WTC11 (cell line): ENCODE data around the gene BORCS5. TPM values are rescaled to one million over a fixed set of nuclear protein-coding genes. Genes with fewer than 3 reads are reported as not detected.
"Not testable (repeated sequence)": the region's sequence is repeated elsewhere in the genome, so short reads cannot be mapped to it uniquely, and the experiment has no call there.

Source experiments
- ATAC-seq: fragments of 200-7000 bp; cut with Tn5 transposase; 2 replicates; pipeline ENCODE4 v1.10.0; 2021; ENCODE audit warnings: mild to moderate bottlenecking, moderate library complexity
- CTCF ChIA-PET: fragments of 300-600 bp; sonication (Branson Sonifier 250); formaldehyde crosslinking; loops from one replicate; lab custom pipeline; 2021; ENCODE audit warnings: antibody characterized with exemption; lab: Charles Lee
- POLR2A ChIA-PET: fragments of 350-600 bp; sonication (Branson Sonifier 250); formaldehyde crosslinking; loops from one replicate; lab custom pipeline; 2021; ENCODE audit warnings: antibody characterized with exemption; lab: Charles Lee
- DNase-seq: peaks from one replicate; pipeline ENCODE4 v3.0.0; 2021; ENCODE audit warnings: low spot score
- H3K27ac Mint-ChIP-seq: 2 replicates; pipeline ENCODE4 v1.8.0; 2021; ENCODE audit warnings: mixed read lengths
- H3K27me3 Mint-ChIP-seq: 2 replicates; pipeline ENCODE4 v1.8.0; 2021; ENCODE audit warnings: low read depth, mild to moderate bottlenecking, moderate library complexity, mixed read lengths
- H3K36me3 Mint-ChIP-seq: 2 replicates; pipeline ENCODE4 v1.8.0; 2021; ENCODE audit warnings: mixed read lengths
- H3K4me1 Mint-ChIP-seq: 2 replicates; pipeline ENCODE4 v1.8.0; 2022; ENCODE audit warnings: mixed read lengths
- H3K4me3 Mint-ChIP-seq: 2 replicates; pipeline ENCODE4 v1.8.0; 2021; ENCODE audit warnings: mild to moderate bottlenecking, moderate library complexity, mixed read lengths
- H3K9me3 Mint-ChIP-seq: 2 replicates; pipeline ENCODE4 v1.8.0; 2021; ENCODE audit warnings: mixed read lengths
- FOXJ3 ChIP-seq: sonication (generic); formaldehyde crosslinking; IDR thresholded peaks from 2 replicates; pipeline ENCODE4 v1.9.0; 2021; ENCODE audit warnings: missing genetic modification reagents, mild to moderate bottlenecking, borderline replicate concordance
- GABPB1 ChIP-seq: sonication (generic); formaldehyde crosslinking; IDR thresholded peaks from 2 replicates; pipeline ENCODE4 v1.8.1; 2023; ENCODE audit warnings: mild to moderate bottlenecking, missing genetic modification reagents
- NR2C2 ChIP-seq: sonication (generic); formaldehyde crosslinking; IDR thresholded peaks from 2 replicates; pipeline ENCODE4 v1.8.0; 2022; ENCODE audit warnings: mild to moderate bottlenecking, missing genetic modification reagents
- SP1 ChIP-seq: sonication (generic); formaldehyde crosslinking; conservative IDR thresholded peaks from 2 replicates; pipeline ENCODE4 v1.8.1; 2022; ENCODE audit warnings: missing genetic modification reagents
- ZBTB43 ChIP-seq: sonication (generic); formaldehyde crosslinking; IDR thresholded peaks from 2 replicates; pipeline ENCODE4 v1.8.1; 2023; ENCODE audit warnings: mild to moderate bottlenecking, missing genetic modification reagents
- ZNF416 ChIP-seq: fragments of 250-450 bp; sonication (Bioruptor Pico); IDR thresholded peaks from 2 replicates; pipeline ENCODE4 v1.9.0; 2021; ENCODE audit warnings: mild to moderate bottlenecking, inconsistent platforms
- total RNA-seq: library from RNA; stranded (reverse); gene quantifications from 3 replicates; pipeline ENCODE4 v1.2.3, GENCODE V29; 2021
- TF ChIP-seq, protein P1 (sequence below): sonication (generic); formaldehyde crosslinking; IDR thresholded peaks from 2 replicates; pipeline ENCODE4 v1.8.0; 2022; ENCODE audit warnings: missing genetic modification reagents
- TF ChIP-seq, protein P2 (sequence below): sonication (generic); formaldehyde crosslinking; IDR thresholded peaks from 2 replicates; pipeline ENCODE4 v1.8.1; 2022; ENCODE audit warnings: low read depth, mild to moderate bottlenecking, moderate library complexity, missing genetic modification reagents, borderline replicate concordance
- TF ChIP-seq, protein P3 (sequence below): sonication (generic); formaldehyde crosslinking; IDR thresholded peaks from 2 replicates; pipeline ENCODE4 v1.8.1; 2023; ENCODE audit warnings: mild to moderate bottlenecking, missing genetic modification reagents, moderate library complexity
- TF ChIP-seq, protein P4 (sequence below): sonication (generic); formaldehyde crosslinking; IDR thresholded peaks from 2 replicates; pipeline ENCODE4 v1.8.0; 2023; ENCODE audit warnings: missing genetic modification reagents
- TF ChIP-seq, protein P5 (sequence below): sonication (generic); formaldehyde crosslinking; conservative IDR thresholded peaks from 2 replicates; pipeline ENCODE4 v1.8.1; 2022; ENCODE audit warnings: mild to moderate bottlenecking, missing genetic modification reagents
- TF ChIP-seq, protein P6 (sequence below): sonication (generic); formaldehyde crosslinking; IDR thresholded peaks from 2 replicates; pipeline ENCODE4 v1.8.0; 2023; ENCODE audit warnings: mild to moderate bottlenecking, missing genetic modification reagents

Gene BORCS5
- total RNA-seq, 1 experiment from 2014 or later, result 16.4 TPM

DNA sequence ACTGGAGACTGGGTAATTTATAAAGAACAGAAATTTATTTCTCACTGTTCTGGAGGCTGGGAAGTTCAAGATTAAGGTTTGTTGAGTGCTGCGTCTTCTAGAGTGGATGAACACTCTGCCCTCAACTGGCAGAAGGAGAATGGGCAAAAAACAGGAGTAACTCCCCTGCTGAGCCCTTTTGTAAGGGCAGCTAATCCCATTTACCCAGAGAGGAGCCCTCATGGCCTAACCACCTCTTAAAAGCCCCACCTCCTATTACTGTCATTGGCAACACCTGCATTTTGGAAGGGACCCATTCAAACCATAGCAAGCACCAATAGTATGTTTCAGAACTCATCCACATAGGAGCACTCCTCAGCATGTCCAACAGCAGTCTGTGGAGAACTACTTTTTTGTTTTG is 47.4 kb downstream of the BORCS5 start (continued):
- TF ChIP-seq, protein P1, sequence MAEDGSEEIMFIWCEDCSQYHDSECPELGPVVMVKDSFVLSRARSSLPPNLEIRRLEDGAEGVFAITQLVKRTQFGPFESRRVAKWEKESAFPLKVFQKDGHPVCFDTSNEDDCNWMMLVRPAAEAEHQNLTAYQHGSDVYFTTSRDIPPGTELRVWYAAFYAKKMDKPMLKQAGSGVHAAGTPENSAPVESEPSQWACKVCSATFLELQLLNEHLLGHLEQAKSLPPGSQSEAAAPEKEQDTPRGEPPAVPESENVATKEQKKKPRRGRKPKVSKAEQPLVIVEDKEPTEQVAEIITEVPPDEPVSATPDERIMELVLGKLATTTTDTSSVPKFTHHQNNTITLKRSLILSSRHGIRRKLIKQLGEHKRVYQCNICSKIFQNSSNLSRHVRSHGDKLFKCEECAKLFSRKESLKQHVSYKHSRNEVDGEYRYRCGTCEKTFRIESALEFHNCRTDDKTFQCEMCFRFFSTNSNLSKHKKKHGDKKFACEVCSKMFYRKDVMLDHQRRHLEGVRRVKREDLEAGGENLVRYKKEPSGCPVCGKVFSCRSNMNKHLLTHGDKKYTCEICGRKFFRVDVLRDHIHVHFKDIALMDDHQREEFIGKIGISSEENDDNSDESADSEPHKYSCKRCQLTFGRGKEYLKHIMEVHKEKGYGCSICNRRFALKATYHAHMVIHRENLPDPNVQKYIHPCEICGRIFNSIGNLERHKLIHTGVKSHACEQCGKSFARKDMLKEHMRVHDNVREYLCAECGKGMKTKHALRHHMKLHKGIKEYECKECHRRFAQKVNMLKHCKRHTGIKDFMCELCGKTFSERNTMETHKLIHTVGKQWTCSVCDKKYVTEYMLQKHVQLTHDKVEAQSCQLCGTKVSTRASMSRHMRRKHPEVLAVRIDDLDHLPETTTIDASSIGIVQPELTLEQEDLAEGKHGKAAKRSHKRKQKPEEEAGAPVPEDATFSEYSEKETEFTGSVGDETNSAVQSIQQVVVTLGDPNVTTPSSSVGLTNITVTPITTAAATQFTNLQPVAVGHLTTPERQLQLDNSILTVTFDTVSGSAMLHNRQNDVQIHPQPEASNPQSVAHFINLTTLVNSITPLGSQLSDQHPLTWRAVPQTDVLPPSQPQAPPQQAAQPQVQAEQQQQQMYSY (CRISPR knock-in tag), result no peak

GRCh38 chr12:12405882-12406281 is 49.0 kb downstream of the BORCS5 start:
- POLR2A ChIA-PET, result no interaction called here
- Mint-ChIP-seq H3K27me3 (no peaks in the 10 kb centered on the region), H3K9me3 (peaks cover 12% of the 10 kb centered on the region), H3K27ac (no peak overlapping the region), H3K4me1 (peaks cover 13% of the 10 kb centered on the region), H3K36me3 (peaks cover 11% of the 10 kb centered on the region), H3K4me3 (no peak overlapping the region)
- TF ChIP-seq ZBTB43 (CRISPR knock-in tag) (no peak), GABPB1 (CRISPR knock-in tag) (0 out of 2 replicates have a peak, but pooled peaks have one; percentile 16), FOXJ3 (CRISPR knock-in tag) (no peak)
- DNase-seq (no peak), ATAC-seq (no peak)
- CTCF ChIA-PET, result no interaction called here

DNA sequence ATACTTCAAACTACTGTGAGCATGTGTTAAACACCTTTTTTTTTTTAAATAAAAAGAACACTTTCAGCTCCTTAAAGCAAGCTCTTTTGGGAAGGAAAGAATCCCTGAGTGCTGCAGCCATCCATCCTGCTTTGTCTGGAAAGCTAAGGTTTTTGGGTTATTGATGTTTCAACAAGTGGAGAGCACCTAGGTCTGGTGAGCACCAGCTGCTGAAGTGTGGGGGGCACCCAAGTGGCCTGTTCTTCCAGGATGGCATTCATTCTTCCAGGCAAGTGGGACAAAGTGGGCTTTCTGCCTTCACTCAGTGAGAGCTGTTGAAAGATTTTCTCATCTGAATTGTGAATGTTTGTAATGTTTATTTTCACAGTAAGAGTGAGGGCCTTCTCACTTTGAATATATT is 49.9 kb downstream of the BORCS5 start:
- TF ChIP-seq ZNF416 (CRISPR knock-in tag) (no peak), SP1 (CRISPR knock-in tag) (no peak)
- TF ChIP-seq, protein P2, sequence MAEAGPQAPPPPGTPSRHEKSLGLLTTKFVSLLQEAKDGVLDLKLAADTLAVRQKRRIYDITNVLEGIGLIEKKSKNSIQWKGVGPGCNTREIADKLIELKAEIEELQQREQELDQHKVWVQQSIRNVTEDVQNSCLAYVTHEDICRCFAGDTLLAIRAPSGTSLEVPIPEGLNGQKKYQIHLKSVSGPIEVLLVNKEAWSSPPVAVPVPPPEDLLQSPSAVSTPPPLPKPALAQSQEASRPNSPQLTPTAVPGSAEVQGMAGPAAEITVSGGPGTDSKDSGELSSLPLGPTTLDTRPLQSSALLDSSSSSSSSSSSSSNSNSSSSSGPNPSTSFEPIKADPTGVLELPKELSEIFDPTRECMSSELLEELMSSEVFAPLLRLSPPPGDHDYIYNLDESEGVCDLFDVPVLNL, result no peak
- TF ChIP-seq, protein P3, sequence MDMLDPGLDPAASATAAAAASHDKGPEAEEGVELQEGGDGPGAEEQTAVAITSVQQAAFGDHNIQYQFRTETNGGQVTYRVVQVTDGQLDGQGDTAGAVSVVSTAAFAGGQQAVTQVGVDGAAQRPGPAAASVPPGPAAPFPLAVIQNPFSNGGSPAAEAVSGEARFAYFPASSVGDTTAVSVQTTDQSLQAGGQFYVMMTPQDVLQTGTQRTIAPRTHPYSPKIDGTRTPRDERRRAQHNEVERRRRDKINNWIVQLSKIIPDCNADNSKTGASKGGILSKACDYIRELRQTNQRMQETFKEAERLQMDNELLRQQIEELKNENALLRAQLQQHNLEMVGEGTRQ (CRISPR knock-in tag), result no peak
- TF ChIP-seq, protein P4, sequence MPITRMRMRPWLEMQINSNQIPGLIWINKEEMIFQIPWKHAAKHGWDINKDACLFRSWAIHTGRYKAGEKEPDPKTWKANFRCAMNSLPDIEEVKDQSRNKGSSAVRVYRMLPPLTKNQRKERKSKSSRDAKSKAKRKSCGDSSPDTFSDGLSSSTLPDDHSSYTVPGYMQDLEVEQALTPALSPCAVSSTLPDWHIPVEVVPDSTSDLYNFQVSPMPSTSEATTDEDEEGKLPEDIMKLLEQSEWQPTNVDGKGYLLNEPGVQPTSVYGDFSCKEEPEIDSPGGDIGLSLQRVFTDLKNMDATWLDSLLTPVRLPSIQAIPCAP (CRISPR knock-in tag), result no peak
- TF ChIP-seq, protein P5, sequence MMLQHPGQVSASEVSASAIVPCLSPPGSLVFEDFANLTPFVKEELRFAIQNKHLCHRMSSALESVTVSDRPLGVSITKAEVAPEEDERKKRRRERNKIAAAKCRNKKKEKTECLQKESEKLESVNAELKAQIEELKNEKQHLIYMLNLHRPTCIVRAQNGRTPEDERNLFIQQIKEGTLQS (CRISPR knock-in tag), result no peak
- Mint-ChIP-seq H3K36me3 (peaks cover 8% of the 10 kb centered on the region), H3K4me1 (peaks cover 13% of the 10 kb centered on the region), H3K9me3 (peaks cover 11% of the 10 kb centered on the region), H3K27ac (no peak overlapping the region), H3K4me3 (no peak overlapping the region), H3K27me3 (no peaks in the 10 kb centered on the region)
- ATAC-seq (no peak), DNase-seq (no peak)
- POLR2A ChIA-PET, result no interaction called here
- CTCF ChIA-PET, result interaction anchor here (0.6 to 0.9 kb wide), 2 partner anchors 15 to 48 kb away, joined by 3 read pairs; no protein-coding TSS in a partner anchor

DNA sequence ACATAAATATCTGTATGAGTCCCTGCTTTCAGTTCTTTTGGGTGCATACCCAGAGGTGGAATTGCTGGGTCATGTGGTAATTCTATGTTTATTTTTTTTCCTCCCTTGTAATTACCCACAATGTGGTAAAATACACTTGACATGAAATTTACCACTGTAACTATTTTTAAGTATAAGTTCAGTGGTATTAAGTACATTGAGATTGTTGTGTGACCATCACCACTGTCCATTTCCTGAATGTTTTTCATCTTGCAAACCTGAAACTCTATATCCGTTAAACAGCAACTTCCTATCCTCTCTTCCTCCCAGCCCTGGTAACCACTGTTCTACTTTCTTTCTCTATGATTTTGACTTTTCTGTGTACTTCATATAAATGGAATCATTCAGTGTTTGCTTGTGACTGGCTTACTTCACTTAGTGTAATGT is 51.4 kb downstream of the BORCS5 start:
- ATAC-seq, result no peak
- ChIA-PET POLR2A (no interaction called here), CTCF (no interaction called here)
- no peak for DNase-seq
- Mint-ChIP-seq H3K27ac (no peak overlapping the region), H3K36me3 (peaks cover 14% of the 10 kb centered on the region), H3K9me3 (peaks cover 14% of the 10 kb centered on the region)
- TF ChIP-seq, protein P6, sequence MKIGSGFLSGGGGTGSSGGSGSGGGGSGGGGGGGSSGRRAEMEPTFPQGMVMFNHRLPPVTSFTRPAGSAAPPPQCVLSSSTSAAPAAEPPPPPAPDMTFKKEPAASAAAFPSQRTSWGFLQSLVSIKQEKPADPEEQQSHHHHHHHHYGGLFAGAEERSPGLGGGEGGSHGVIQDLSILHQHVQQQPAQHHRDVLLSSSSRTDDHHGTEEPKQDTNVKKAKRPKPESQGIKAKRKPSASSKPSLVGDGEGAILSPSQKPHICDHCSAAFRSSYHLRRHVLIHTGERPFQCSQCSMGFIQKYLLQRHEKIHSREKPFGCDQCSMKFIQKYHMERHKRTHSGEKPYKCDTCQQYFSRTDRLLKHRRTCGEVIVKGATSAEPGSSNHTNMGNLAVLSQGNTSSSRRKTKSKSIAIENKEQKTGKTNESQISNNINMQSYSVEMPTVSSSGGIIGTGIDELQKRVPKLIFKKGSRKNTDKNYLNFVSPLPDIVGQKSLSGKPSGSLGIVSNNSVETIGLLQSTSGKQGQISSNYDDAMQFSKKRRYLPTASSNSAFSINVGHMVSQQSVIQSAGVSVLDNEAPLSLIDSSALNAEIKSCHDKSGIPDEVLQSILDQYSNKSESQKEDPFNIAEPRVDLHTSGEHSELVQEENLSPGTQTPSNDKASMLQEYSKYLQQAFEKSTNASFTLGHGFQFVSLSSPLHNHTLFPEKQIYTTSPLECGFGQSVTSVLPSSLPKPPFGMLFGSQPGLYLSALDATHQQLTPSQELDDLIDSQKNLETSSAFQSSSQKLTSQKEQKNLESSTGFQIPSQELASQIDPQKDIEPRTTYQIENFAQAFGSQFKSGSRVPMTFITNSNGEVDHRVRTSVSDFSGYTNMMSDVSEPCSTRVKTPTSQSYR (CRISPR knock-in tag), result no peak
- TF ChIP-seq NR2C2 (CRISPR knock-in tag), result no peak
- TF ChIP-seq, all 79 proteins: peak for 0
- Mint-ChIP-seq H3K27me3 (no peaks in the 10 kb centered on the region), H3K4me1 (peaks cover 20% of the 10 kb centered on the region), H3K4me3 (no peak overlapping the region)

GRCh38 chr12:12409337-12409736 is 52.5 kb downstream of the BORCS5 start:
- CTCF ChIA-PET, POLR2A ChIA-PET, DNase-seq, H3K4me3 Mint-ChIP-seq, ATAC-seq, H3K27me3 Mint-ChIP-seq, H3K27ac Mint-ChIP-seq: not testable (repeated sequence)
- H3K9me3 Mint-ChIP-seq, result peaks cover 14% of the 10 kb centered on the region
- H3K36me3 Mint-ChIP-seq, result peaks cover 14% of the 10 kb centered on the region
- peaks cover 10% of the 10 kb centered on the region for H3K4me1 Mint-ChIP-seq
